Ramos (cell line): Measurements from ENCODE around the gene GGCT.
"Not testable (repeated sequence)": the region's sequence is repeated elsewhere in the genome, so short reads cannot be mapped to it uniquely, and the experiment has no call there.

Source experiments
- in situ Hi-C: fragments of 300-500 bp; cut with MboI; formaldehyde crosslinking; loops from one replicate; pipeline ENCODE4 v1.14.3; 2022; ENCODE audit warnings: low sequenced_read_pairs; ENCODE audit not compliant: unreplicated experiment

GGCT gene, protein sequence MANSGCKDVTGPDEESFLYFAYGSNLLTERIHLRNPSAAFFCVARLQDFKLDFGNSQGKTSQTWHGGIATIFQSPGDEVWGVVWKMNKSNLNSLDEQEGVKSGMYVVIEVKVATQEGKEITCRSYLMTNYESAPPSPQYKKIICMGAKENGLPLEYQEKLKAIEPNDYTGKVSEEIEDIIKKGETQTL

DNA sequence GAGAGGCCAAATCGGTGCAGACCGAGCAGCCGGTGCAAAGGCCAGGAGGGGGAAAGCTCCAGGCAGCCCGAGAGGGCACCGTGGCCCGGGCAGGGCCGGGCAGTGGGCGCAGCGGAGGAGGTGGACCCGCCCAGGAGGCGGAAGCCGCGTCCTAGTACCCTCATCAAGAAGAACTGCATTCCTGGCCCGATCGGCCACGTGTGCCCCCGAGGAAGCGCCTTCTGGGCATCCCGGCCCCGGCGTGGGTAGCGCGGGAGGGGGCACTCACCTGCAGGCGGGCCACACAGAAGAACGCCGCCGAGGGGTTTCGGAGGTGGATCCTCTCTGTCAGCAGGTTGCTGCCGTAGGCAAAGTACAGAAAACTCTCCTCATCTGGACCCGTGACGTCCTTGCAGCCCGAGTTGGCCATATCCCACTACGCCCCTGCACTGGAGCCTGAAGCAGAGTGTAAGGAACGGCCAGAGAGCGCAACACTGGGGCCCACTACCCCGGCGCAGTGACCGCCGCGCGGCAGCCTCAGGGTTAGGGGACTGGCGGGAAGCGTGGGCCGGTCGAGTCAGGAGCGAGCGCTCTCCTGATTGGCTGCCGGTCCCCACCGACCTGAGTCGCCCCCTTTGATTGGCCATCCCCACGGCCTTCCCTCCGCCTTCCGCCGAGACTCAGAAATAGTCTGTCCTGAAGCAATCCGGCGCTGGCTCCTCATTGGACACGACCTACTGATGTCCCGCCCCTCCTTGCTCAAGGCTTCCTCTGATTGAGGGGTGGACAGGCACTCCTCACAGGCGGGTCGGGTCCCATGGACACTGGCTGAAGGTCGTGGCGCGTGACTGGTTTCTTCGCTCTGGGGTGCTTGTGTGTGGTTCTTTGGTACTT is at the start of gene GGCT:
Gene GGCT, minus strand, starts transcription at position 529 of the 873 bp plus-strand sequence. Its CDS starts 120 bp downstream, at position 409.
- in situ Hi-C loops = no loop called here

DNA sequence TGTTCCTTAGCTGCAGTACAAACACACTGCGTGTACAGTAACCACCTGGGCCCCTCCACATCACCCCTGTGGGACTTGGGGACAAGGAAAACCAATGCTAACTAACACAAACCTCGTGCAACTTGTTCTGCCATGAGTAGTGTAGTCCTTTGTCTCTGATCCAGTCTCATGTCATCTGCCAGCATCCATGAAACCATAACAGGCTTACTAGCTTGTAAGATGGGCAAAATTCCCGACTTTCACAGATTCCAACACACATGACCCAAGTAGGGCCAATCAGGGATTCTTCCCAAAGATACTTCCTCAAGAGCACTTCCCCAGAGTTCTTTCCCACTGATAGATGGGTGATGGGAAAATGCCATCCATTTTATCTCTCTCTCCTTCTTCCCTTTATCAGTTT is 48.9 kb upstream of the GGCT start:
- in situ Hi-C loops = no loop called here

DNA sequence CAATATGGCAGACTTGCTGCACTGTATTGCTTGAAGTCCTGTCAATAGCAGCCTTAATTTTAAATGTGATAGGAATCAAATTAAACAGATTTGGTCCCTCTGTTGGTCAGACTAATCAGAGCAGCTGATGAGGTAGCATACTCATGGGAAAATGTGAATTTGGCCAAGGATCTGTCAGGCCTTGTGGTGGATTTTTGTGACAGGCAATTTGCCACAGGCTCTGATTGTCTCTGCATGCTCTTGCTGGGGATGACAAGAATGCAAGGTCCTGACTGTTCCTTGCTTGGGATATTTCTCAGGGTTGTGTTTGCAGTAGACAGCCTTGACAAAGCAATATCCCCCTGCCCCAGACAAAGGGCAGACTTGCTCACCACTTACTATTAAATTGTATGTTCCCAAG is 48.5 kb upstream of the GGCT start:
- in situ Hi-C loops = no loop called here

DNA sequence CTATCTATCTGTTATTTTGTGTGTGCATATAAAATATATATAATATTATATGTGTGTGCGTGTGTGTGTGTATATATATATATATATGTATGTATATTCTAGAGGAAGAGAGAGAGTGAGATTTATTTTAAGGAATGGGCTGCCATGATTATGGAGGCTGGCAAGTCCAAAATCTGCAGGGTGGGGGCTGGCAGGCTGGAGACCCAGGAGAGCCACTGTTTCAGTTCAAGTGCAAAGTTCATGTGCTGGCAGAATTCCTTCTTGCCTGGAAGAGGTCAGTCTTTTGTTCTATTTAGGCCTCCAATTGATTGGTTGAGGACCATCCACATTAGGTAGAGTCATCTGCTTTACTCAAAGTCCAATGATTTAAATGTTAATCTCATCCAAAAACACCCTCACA is 47.7 kb upstream of the GGCT start:
- in situ Hi-C loops = no loop called here

DNA sequence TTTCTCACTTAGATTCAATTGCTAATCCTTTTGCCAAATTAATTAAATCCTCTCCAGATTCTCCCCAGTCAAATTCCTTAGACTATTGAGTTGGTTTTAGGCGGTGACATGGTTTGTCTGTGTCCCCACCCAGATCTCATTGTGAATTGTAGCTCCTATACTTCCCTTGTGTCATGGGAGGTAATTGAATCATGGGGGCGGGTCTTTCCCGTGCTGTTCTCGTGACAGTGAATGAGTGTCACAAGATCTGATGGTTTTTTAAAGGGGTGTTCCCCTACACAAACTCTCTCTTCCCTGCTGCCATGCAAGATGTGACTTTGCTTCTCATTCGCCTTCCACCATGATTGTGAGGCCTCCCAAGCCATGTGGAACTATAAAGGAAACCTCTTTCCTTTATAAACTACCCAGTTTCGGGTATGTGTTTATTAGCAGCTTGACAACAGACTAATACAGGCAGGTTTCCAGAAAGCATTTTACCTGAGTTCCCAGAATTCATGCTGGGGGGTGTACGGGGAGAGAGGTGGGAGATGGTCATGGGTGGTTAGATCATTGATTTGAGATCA is 45.4 kb upstream of the GGCT start:
- in situ Hi-C loops = loop anchor here (10.0 kb wide), 1 partner anchor 185 kb away; no protein-coding TSS in a partner anchor

DNA sequence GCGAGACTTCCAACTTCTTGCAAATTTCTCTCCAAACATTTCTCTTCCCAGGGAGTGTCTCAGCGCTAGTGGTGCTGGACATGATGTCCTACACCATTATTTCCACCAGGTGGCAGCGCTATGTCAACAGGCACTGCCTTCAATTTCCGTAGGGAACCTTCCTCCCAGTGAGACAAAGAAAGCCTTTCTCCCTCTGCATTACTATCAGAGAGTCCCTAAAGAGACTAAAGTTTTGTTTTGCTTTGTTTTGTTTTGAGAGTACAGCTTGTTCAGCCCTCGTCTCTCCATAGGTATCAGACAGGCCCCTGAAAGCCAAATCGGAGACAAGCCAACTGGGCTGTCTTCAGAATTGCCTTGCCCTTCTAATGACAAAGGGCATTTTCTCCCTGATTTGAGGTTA is 44.2 kb upstream of the GGCT start:
- in situ Hi-C loops = loop anchor here (10.0 kb wide), 1 partner anchor 186 kb away; no protein-coding TSS in a partner anchor

DNA sequence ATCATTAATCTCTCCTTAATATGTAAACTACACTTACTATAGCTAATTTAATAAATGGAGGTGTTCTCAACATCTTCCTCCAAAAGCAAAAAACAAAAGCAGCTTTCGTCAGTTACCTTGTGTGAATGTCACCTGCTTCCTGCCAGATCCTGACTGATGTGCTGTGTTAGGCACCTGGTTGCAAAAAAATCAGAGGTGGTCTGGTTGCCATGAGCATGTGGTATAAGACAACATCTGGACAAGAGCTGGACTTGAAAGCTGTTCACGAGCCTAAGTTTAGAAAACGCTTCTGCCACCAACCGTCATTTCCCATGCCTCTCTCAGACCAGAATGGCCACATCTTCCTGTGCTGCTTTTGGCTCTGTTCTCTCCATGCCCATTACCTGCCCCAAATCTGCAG is 42.0 kb upstream of the GGCT start:
- in situ Hi-C loops = loop anchor here (10.0 kb wide), 1 partner anchor 188 kb away; no protein-coding TSS in a partner anchor

DNA sequence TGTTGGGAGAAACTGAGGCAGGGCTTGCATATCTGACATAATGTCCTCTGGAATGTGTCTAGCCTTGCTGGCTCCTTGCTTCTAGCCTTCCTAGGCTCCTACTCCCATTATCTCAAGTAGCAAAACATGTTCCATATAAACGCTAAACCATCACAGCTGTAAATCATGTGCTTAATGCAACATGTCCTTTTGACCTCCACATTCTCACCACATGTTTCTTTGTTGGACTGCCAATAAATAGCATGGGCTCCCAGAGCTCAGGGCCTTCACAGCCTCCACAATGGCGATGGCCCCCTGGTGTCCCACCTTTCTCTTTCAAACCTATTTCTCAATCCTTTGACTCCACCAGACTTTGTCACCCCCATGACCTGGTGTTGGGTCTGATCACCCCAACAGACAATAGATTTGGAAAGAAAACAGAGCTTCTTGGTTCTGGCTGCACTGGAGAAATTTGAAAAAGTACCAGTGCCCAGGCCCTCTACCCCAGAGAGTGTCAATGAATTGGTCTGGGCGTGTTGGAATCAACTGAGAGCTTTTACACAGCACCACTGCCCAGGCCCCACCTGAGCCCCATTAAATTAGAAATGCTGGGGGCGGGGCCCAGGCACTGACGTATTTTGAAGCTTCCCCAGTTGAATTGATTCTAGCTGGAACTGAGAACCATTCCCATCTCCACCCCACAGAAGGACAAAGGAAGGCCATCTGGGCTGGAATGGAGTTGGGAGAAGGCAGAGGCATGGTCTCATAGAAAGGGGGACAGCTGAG is 41.3 kb upstream of the GGCT start:
- in situ Hi-C loops = loop anchor here (10.0 kb wide), 1 partner anchor 189 kb away; no protein-coding TSS in a partner anchor

DNA sequence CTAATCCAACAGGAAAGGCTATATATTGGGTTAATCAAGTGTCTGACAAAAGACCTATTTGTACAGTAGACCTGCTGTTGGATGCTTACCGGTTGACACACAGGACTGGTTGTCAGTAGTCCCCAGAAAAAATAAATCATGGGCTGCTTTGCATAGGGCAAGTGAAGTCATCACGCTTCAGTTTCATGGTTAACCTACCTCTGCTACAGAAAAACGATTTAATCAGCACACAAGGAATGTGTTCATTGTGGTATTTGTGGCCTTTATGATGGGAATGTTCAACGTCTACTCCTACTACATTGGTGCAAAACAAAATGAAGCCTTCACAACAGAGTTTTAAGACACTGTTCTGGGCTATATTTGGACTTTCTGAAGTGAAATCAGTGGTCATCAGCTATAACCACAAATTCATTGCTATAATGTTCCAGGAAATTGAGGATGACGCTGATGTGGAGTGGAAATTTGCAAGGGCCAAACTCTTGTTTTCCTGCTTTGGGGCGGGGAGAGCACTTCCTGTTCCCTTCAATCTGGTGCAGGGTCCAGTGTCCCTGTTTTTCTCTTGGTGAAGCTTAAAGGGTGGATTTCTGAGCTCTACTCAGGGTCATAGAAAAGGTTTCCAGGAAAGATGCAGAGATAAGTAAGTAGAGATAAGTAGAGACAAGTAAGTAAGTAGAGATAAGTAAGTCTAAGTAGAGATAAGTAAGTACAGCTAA is 39.3 kb upstream of the GGCT start:
- in situ Hi-C loops = loop anchor here (10.0 kb wide), 1 partner anchor 191 kb away; no protein-coding TSS in a partner anchor

DNA sequence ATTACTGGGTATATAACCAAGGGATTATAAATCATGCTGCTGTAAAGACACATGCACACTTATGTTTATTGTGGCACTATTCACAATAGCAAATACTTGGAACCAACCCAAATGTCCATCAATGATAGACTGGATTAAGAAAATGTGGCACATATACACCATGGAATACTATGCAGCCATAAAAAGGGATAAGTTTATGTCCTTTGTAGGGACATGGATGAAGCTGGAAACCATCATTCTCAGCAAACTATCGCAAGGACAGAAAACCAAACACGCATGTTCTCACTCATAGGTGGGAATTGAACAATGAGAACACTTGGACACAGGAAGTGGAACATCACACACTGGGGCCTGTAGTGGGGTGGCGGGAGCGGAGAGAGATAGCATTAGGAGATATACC is 38.5 kb upstream of the GGCT start:
- in situ Hi-C loops = loop anchor here (10.0 kb wide), 1 partner anchor 192 kb away; no protein-coding TSS in a partner anchor

DNA sequence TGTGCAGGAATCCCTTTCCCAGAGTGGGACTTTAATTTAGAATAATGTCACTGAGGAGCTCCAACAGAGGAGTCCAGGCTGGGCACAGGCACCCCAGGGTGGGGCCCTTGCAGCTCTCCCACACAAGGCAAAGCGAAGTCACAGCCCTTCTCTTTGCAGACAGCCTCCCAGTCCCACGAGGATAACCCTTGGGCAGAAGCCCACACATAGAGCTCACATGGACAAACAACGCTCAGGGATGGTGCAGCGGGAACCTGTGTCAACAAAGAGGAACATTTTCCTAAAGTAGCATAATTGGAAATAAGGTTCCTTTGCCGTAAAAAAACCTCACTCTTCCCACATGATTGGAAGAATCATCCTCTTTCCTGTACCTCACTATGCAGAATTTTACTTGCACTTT is 29.3 kb upstream of the GGCT start:
- in situ Hi-C loops = no loop called here

DNA sequence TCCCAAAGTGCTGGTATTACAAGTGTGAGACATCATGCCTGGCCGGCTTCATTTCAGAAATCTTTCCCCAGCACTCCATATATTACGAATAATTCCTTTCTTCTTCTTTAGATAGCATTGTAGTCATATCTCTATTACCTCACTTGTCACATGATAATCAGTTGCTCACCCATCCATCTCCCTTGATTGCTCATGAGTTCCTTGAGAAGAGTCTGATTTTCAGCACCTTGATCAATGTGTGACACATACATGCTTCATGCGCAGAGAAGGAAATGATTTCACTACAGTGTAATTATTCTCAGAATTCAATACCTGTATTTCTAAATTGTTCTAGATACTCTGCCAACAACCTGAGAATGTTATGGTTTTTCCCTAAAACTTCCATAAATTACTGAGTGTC is 26.7 kb upstream of the GGCT start:
- in situ Hi-C loops = no loop called here

DNA sequence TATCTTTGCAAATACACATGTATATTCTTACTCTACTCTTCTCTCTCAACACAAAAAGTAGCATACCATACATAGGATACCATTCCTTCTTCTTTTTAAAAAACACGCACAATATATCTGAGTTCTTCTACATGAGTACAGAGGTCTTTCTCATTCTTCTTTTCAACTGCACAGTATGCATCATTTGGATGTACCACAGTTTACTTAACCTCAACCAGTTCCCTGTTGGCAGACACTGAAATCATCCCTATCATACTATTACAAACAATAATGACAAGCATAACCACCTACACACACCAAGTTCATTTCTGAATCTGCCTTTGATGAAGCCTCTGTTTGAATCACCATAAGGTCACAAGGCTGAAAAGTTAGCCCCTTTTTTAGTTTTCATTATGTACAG is 25.7 kb upstream of the GGCT start:
- in situ Hi-C loops = no loop called here

DNA sequence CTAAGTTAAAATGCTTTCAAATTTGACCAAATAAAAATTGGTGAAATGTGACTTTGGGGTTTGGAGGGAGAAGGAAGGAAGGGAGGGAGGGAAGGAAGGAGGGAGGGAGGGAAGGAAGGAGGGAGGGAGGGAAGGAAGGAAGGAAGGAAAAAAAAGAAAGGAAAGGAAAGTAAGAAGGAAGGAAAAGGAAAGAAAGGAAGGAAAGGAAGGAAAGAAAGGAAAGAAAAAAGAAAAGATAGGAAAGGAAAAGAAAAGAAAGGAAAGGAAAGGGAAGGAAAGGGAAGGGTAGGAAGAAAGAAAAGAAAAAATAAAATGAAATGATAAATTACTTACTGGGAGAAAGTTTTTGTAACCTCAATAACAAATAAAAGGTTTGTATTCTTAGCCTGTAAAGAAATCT is 24.1 kb upstream of the GGCT start:
- in situ Hi-C loops = no loop called here

DNA sequence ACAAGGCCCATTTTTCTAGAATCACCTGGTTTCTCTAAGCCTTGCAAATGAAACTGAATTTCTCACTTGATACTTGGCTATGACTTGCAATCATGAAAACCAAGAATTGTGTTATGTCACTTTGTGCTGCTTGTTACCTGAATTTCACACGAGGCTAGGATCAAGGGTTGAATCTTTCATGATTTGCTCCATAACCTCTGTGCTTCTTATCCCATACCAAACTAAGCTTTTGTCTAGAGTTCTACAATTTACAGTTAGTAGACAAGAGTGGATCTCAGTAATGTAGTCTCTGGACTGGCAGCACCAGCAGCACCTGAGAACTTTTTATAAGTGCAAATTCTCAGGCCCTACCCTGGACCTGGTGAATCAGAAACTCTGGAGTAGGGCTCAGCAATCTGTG is 22.7 kb upstream of the GGCT start:
- in situ Hi-C loops = not testable (repeated sequence)

DNA sequence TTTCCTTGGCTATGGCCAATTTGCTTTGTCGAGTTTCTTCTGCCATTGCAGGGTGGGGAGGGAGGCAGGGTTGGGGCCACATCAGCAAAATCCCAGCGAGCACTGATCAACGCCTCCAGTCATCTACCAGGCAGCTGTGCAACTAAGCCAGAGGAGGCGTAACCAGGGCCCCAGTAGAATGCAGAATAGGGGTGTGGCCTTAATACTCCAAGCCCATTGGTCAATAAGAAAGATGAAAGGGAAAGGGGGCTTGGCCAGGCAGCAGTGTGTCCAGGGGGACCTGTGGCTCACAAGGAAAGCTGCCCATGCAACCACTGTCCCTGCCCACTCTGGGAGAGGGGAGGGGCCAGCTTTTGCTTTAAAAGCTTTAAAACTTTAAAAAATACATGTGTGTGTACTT is 21.5 kb upstream of the GGCT start:
- in situ Hi-C loops = no loop called here

DNA sequence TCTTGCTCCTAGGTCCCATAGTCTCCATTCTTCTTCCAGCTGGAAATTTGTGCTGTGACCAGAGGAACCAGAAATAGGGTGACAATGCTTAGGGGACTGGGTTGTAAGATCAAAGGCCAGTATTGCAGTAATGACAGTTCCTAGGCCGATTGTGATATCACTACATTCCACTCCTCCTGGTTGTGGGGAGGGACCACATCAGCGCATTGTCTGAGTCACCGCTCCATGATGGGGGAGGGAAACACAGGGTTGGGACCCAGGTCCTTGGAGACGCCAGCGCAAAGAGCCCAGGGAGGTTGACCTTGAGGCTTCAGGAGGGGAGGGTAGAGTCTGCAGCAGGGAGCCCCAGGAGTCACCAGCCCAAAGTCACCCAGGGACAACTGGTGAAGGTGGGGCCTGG is 20.8 kb upstream of the GGCT start:
- in situ Hi-C loops = no loop called here

DNA sequence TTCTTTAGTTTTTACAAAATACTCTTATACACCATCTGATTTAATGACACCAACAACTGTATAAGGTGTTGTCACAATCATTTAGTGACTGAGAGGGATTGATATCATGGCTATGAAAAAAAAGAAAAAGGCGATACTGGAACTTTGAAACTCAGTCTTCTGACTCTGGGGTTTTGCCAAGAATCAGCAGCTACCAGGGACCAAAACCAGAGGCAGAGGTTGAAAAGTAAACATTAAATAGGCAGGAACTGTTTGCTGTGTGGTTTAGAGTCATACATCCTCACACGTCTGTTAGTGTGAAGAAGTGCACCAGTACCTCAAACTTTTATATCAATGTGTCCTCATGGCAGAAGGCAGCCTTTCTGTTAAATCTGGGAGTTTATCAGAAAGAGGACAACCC is 19.9 kb upstream of the GGCT start:
- in situ Hi-C loops = no loop called here

DNA sequence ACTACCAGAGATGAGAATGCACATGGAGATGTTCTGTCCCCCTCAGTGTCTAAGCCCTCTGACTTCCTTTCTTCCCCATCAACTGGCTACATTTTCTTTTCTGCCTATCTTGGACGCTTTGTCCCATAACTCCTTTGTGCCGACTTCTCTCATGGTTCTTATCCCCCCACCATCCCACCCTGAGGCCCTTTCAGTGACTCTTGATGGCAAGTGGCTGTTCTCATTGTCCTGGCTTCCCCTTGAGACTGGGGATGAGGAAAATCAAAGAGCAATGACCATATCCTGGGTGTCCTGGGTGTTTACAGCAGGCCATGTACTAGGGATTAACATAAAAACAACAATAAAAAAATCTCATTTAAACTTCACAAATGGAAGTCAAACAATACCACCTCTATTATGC is 18.8 kb upstream of the GGCT start:
- in situ Hi-C loops = no loop called here

DNA sequence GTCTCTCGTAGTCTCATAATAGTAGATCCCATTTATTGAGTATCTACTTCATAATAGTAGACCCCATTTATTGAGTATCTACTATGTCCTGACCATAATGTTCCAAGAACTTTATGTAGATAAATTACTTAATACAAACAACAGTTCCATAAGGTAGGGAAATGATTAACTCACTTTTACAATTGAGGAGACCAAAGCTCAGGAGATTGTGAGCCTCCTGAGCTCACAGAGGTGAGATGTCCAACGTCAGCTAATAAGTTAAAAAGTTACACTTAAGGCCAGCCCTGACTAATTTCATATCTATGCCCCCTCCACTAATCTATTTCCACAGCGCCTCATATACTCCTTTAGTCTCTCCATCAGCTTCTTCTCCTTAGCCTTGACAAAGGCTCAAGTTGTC is 17.5 kb upstream of the GGCT start:
- in situ Hi-C loops = no loop called here
